Globus pallidus (tissue), 1 donor: Measurements from ENCODE around the gene FAM81A.
"Not testable (repeated sequence)": the region's sequence is repeated elsewhere in the genome, so short reads cannot be mapped to it uniquely, and the experiment has no call there.

Experiments
- DNase-seq: peaks from one replicate; pipeline ENCODE4 v3.0.0-alpha.2; 2015; ENCODE audit warnings: low spot score

The FAM81A gene

DNA sequence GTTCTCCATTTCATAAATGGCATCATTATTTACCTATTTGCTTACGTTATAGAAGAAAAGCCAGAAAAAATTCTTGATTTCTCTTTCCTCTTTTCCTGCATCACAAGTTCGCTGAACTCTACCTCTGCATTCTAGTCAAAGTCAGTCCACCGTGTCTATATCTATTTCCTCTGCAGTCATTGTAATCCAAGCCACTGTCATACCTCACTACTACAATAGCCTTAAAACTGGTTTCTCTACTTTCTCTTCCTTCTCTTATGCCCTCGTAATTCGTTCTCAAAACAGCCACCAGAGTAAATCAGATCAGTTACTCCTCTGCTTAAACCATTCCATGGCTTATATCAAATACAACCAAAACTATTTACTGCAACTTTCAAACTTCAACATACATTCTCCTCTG, 13.4 kb upstream of the FAM81A start:
- no peak for DNase-seq

DNA sequence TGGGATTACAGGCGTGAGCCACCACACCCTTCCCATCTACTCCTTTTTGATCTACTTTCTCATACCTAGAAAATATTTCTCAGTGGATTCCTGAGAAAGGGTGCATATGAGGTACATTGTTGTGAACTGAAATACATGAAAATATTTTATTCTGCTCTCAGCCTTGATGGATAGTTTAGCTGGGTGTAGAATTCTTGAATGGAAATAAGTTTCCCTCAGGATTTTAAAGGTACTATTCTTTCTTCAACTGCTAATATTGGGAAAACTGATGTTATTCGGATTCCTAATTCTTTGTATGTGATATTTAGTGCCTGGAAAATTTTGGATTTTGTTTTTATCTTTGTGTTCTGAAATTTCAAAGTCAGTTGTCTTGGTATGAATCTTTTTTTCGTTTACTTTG, 9.1 kb upstream of the FAM81A start:
- not testable (repeated sequence) for DNase-seq

DNA sequence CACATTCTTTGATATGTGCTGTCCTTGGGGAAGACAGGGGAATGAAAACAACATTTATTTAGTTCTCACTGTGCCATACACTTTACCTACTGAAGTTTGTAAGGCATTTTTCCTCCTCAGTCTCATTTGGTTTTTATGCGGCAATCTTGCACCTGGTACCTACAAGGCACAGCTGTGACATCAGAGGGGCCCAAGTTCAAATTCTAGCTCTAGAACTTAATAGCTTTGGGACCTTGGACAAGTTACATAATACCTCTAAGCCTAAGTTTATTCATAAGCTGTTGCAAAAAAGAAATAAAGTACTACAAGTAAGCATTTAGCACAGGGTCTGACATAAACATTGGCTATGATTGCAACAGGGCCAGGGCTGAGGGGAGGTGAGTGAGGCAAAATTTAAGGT, 5.6 kb upstream of the FAM81A start:
- DNase-seq, result no peak

DNA sequence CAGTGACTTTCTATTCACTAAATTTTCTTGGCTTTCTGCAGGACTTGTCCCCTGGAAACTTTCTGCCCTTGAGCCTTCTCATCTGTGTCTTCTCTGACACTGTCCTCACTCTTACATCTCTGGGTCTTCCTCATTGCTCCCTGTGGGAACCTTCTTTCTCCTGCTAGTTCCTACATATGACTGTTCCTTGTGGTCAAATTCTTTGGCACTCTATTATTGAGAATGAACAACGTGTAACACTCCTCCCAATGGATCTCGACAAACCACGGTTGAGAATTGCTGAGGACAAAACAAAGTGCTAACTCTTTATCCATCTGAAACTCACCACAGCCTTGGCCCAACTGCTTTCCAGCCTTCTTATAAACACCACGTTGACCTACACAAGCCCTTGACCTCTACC, 3.5 kb upstream of the FAM81A start:
- no peak for DNase-seq

DNA sequence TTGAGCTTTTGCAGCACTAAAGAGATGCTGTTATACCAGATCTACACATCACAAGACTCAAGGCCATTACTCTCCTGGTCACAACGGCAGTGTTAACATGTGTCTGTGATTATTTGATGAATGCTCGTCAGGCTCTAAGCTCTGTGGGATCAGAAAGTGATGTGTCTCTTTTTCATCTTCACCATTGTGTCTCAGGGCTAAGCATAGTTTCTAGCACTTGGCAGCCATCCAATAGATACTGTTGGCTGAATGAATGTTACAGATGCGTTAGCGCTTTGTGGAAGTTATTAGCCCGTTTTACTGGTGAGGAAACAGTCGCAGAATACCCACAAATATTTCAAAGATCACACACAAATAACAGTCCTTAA, 1.2 kb upstream of the FAM81A start:
- DNase-seq, result peak; percentile 8

DNA sequence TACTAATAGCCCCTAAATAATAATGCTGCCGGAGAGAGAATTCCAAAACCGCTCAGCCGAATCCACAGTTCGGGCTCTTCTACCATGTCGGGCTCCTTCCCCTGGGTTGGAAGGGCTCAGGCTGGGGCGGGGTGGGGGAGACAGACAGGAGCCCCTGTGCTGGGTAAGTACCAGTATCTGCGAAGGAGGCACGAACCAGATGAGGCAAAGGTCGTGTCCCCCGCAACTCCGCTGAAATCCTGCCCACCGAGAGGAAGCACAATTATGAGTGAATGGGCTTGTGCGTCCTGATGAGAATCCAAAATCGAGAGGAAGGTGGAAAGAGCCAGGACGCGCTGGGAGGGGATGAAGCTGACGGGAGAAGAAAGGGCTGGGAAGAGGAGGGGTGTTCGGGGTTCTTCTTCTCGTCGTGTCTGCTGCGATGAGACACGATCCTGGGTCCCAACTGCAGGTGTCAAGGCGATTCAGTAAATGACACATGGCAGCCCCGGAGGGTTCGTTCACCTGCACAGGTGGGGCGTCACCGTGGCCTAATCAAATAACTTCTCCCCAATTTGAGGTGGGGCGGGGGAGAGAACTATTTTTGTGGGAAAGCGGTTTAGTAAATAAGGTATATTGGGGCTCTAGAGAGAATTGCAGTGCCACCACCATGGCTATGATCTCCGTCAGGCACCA, 707 bp upstream of the FAM81A start:
- peak; percentile 5 for DNase-seq

DNA sequence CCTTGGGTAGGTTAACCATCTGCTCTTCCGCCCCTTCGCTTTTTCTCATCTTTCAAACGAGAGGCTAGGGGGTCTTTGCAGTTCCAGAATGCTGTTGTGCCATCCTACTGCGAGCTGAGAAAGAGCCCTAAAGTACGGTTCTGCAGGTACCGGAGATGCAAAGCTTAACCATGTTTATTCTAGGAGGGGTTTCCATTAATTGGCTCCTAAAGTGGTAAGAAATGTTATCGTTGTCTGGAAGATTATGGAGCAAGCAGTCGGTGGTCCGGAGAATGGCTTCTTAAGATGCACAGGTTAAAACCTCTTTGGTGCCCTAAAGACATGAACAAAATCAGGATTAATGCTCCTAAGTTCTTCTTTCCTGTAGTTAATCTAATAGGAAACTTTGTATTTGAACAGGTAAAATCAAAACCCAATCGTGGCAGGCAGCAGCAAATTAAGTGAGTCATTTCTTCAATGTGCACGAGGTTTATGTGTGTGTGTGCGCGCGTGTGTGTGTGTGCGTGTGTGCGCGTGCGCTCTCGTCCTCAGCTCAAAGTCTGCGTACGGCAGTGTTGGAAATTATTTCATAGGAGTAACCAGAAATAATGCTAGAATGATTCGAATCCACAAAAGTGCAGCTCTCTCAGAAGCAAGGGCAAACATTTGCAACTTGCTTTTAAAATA, 772 bp downstream of the FAM81A start:
- no peak for DNase-seq

DNA sequence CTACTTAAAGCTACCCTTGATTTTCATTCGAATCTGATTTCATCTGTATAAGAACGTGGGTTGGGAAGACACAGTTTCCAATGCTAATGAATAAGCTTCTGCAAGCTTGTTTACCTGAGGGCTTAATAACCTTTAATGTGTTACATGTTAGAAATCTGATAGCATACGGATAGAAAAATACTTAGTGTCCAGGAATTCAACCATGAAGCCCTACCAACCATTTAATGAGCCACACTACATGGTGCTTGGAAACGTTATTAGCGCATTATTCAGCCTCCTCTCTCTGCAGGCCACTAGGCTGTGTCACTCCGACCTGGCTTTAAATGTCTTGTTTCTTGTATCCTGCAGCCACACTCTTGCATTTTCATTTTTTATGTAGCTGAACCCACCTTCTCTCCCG, 1.6 kb downstream of the FAM81A start:
- DNase-seq, result no peak

DNA sequence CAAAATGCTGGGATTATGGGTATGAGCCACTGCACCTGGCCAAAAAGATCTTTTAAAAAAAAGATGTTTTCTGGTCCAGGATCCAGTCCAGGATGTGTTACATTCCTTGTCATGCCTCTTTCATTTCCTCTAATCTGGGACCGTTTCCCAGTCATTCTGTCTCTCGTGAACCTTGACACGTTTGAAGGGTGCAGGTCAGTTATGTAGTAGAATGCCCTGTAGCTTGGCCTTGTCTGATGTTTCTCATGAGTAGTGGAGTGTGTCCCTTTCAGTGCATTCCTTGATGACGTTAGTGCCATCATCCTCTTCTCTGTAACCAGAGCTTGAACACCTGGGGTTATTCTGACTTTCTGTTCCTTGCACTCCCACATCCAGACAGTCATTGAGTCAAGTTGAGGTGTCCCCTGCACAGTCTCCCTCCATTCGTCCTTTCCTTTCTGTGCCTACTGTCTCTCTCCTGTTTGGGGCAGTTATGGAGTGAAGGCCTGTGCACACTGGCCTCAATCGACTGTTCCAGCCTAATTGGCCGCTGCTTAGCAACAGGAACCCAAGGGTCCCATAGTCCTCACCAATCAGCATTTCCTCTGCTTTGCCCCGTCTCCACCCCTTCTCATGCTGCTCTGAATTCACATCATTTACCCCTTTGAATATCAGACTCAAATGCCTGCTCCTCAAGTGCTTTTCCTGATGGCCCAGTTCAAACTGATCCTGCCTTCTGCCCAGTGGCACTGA, 5.5 kb downstream of the FAM81A start:
- no peak for DNase-seq

DNA sequence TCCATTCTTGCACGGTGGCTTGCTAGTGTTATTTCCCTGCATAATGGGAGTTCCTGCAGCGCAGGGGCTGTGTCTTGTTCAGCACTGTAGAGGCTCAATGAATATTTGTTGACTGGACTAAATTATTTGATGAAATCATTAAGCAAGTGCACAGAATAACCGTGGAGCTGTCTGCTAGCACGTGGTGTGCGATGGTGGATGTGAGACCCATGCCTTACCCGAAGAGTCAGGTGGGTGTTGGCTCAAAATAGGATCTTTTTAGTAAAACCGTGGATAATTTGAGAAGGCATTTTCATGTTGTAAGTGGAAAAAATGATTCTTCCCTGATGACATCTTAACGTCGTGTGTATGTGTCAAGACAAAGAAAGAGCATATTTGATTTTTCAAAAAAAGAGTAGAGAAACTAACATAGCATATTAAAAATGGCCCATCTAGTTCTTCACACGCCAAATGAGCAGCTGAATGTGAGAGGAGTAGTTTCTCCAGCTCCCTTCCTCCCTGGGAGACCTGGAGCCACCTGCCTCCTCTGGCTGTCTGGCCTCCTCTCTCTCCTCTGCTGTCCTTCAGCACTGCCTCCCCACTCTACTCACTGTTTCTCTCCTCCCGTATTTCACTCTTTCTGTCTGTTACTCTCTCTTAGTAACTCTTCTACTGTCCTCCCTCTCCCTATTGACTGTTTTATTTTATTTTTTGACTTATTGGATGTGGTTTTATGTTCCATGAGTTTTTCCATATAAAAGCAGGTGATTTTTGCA, 6.3 kb downstream of the FAM81A start:
- no peak for DNase-seq

DNA sequence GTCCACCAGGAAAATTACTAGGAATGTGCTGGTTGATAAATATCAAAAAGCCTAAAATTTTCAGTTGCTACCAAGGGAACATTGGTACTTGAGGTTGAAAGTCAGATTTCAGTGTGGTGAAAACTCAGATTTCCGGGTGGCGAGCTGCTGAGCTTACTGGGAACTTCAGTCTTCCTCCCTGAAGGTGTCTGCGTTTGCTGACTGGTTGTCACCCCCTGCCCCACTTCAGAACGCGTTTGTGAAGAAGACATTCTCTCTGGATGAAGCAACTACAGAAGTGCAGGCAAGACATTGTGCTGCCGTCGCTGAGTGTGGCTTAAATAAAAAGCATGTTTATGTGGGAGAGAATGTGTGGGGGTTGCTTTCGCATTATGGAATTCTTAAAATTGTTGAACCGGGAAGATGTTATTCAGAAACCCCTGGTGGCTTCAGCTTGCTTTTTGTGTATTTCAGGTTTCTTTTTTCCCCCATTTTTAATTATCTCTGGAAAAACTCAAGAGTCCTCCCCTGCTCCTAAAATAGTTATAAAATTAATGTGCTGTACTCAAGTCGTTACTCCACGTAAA, 7.1 kb downstream of the FAM81A start:
- no peak for DNase-seq

DNA sequence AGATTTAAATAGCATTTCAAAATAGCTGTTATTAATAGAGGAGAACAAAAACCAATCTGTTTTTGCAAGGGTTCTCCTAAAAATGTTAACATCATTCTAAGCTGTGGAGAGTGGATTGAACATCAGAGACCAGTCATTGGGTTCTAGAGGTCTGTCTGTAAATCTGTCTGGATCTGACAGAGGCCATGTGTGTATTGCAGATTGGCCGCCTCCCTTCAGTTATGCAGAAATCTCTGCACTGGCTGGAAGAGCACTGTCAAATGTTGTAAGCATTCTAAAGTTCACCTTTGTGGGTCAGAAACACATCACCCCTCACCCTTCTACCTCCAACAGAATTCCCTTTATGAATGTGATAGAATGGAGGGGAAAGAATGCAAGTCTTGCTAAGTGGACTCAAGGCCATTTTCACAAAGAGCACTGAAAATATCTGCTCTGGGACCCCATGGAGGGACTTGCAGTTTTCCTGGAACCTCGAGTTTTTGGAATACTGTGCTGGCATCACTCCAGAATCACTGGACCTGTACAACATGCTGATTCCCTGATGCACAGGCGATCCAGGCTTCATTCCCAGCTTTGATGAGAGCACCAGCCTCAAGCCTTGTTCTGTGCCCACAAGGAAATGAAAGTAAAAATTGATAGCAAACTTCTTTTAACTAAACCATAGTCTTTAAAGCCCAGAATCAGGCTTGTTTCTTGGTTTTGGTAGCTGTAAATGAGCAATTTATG, 8.4 kb downstream of the FAM81A start:
- no peak for DNase-seq

DNA sequence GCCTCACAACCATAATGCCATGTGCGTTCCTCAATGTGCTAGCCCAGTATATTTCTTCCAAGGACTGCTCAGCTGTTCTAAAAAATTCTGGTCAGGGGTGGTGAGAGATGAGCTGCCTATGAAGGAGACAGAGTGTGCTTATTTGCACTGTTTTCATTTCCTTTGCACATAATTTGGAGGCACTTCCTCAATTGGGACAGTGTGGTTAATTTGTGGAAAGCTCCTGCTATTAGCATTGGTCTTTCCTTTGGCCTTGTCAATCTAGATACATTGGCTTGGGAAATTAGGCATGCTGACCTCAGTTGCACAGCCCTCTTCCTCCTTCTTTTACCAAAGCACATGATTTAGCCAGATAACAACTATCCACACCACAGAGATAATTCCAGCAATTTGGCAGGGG, 9.4 kb downstream of the FAM81A start:
- no peak for DNase-seq

DNA sequence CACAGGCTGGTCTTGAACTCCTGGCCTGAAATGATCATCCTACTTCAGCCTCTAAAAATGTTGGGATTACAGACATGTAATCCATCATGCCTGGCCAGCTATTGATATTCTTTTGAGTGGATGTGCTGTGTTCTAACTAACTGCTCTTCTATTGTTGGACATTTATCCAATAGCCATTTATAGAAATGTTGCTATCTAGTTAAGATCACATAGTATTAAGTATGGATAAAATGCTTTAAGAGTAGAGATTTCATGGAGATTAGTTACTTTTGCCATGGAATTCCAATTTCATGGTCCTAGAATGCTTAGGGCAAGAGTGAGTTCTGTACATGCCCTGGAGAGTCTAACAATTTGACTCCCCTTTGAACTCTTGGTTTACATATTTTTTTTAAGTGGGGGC, 10.9 kb downstream of the FAM81A start:
- no peak for DNase-seq

DNA sequence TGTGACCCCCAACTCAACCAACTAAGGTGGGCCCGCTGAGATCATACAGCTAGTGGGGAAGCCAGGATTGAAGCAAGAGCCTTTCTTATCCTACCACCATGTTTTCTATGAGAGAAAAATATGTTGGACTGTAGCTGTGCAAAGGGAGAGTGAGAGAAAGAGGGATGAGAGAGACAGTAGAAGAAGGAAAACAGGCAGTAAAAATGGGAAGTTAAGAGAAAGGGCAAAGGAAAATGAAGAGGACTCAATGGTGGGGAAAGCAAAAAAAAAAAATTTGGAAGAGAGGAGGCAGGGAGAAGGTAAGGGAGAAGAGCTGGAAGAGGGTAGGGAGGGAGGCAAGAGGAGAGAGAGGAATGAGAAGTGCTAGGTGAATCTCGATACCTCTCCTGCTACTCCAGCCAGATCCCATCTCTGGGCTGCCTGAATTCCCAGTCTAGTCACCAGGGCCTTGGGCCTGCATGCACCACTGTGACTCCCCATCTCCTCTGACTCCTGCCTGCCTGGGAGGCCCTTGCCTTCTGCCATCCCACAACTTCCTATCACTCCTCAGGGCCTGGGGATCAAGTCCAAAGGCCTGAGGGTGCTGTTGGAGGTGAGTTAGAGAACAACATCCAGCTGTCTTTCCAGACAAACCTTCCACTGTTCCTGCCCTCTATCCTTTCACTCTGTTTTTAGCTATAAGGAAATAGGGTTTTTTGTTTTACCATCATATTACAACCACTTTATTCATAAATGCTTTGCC, 15.7 kb downstream of the FAM81A start:
- no peak for DNase-seq

DNA sequence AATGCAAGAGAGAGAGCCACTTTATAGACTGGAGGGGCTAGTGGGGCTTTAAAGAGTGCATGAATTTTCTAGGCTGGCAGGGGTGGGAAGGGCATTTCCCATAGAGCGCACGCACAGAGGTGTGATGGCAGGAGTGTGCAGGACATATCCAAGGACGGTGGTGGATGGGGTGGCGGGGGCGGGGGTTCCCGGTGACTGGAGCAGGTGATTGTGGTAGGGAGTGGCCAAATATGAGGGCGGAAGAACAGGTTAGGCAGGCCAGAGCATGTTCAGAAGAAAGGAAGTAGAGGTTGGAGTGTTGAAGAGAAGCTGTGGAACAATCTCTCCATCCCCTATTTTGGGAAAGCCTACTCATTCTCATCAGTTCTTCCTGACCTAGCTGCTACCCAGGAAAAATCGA, 18.1 kb downstream of the FAM81A start:
- DNase-seq, result no peak

DNA sequence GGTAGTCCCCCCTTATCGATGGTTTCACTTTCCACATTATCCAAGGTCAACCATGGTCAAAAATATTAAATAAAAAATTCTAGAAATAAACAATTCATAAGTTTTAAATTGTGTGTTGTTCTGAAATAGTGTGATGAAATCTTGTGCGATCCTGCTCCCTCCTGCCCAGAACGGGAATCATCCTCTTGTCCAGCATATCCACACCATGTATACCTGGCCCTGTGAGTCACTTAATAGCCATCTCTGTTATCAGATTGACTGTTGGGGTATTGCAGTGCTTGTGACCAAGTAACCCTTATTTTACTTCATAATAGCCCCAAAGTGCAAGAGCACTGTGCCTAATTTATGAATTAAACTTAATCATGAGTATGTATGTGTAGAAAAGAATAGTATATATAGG, 19.1 kb downstream of the FAM81A start:
- DNase-seq, result no peak

DNA sequence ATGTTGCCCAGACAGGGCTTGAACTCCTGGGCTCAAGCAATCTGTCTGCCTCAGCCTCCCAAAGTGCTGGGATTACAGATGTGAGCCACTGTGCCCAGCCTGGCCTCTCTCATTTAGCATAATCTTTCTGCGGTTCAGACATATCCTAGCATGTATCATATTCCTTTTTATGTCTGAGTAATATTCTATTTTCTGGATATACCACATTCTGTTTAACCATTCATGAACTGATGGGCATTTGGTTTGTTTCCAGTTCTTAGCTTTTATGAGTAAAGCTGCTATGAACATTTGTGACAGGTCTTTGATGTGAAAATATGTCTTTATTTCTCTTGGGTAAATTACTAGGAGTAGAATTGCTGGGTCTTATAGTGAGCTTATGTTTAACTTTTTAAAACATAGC, 23.5 kb downstream of the FAM81A start:
- DNase-seq, result no peak

DNA sequence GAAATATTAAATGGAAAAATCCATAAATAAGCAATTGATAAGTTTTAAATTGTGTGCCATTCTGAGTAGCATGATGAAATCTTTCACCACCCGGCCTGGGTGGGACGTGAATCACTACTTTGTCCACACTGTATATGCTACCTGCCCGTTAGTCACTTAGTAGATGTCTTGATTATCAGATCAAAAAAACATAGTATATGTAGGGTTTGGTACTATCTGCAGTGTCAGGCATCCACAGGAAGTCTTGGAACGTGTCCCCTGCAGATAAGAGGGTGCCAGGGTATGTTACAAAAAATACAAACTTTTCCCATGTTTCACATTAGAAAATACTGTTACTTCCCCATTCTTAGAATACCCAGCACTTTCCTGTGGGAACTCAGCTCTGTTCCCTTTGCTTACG, 35.2 kb downstream of the FAM81A start:
- no peak for DNase-seq

DNA sequence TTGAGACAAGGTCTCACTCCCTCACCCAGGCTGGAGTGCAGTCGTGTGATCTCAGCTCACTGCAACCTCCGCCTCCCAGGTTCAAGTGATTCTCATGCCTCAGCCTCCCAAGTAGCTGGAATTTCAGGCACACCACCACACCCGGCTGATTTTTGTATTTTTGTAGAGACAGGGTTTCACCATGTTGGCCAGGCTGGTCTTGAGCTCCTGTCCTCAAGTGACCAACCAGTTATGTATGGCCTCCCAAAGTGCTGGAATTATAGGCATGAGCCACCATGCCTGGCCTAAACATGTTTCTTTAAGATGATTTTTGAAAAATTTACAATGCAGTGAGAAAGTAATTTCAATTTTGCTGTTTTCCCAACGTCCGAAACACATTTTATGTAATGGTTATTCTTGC, 37.2 kb downstream of the FAM81A start:
- not testable (repeated sequence) for DNase-seq

DNA sequence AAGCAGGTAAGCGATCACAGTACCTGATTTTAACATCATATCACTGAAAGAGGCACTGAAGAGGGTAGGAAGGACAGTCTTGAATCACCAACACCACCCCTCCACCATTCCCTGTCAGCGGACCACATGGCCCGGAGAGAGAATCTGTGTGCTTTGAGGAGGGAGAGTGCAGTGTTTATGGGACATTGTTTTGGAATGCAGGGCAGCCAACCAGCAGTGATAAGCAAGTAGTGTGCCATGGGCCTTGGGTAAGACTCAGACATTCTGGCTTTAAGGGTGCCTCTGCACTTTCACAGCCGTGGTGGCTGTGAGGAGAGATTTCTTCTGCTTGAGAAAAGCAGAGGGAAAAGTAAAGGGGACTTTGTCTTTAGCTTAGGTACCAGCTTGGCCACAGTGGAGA, 46.4 kb downstream of the FAM81A start:
- no peak for DNase-seq
